PC-3 (cell line): Measurements from ENCODE around the gene HIRA. TPM values are rescaled to one million over a fixed set of nuclear protein-coding genes. Genes with fewer than 3 reads are reported as not detected.

Experiments used
- ATAC-seq: fragments of 200-7000 bp; cut with Tn5 transposase; 2 replicates; pipeline ENCODE4 v1.9.1; 2020; ENCODE audit warnings: mild to moderate bottlenecking, moderate library complexity
- BruUV-seq: library from RNA; stranded (reverse); fragments of 400-500 nt; replicated peaks from 2 replicates; lab custom pipeline; 2021; lab: Mats Ljungman, UMichigan
- CTCF ChIA-PET: fragments of 300-600 bp; sonication (Branson Sonifier 250); formaldehyde crosslinking; loops from one replicate; lab custom pipeline; 2022; ENCODE audit warnings: antibody characterized with exemption; lab: Charles Lee
- POLR2A ChIA-PET: fragments of 300-600 bp; sonication (Branson Sonifier 250); formaldehyde crosslinking; loops from one replicate; lab custom pipeline; 2022; ENCODE audit warnings: antibody characterized with exemption; ENCODE audit not compliant: unreplicated experiment; lab: Charles Lee
- DNase-seq: peaks from one replicate; pipeline ENCODE4 v3.0.0-alpha.2; 2015
- H2AFZ ChIP-seq: fragments of 300-600 bp; sonication (generic); 2 replicates; pipeline ENCODE4 v1.6.0; 2016; ENCODE audit warnings: antibody characterized with exemption, low read length
- H3F3A ChIP-seq: fragments of 300-600 bp; sonication (generic); one replicate; pipeline ENCODE4 v1.6.0; 2017; ENCODE audit warnings: antibody characterized with exemption, low read length, control low read depth, mild to moderate bottlenecking; ENCODE audit not compliant: unreplicated experiment
- H3K27ac ChIP-seq: fragments of 300-600 bp; sonication (generic); 2 replicates; pipeline ENCODE4 v1.5.1; 2016; ENCODE audit warnings: mild to moderate bottlenecking, low read length
- H3K27me3 ChIP-seq: fragments of 300-600 bp; sonication (generic); 2 replicates; pipeline ENCODE4 v1.6.1; 2016; ENCODE audit warnings: low read length, mixed read lengths
- H3K36me3 ChIP-seq: fragments of 300-600 bp; sonication (generic); 2 replicates; pipeline ENCODE4 v1.6.1; 2016; ENCODE audit warnings: low read depth, mixed run types, low read length, mixed read lengths
- H3K4me1 ChIP-seq: fragments of 300-600 bp; sonication (generic); 2 replicates; pipeline ENCODE4 v1.5.1; 2016; ENCODE audit warnings: low read length; ENCODE audit not compliant: insufficient read depth
- H3K4me2 ChIP-seq: fragments of 300-600 bp; sonication (generic); 2 replicates; pipeline ENCODE4 v1.6.0; 2016; ENCODE audit warnings: low read length
- H3K4me3 ChIP-seq: fragments of 300-600 bp; sonication (generic); 2 replicates; pipeline ENCODE4 v1.5.1; 2016; ENCODE audit warnings: mild to moderate bottlenecking, low read length, mixed read lengths
- H3K79me2 ChIP-seq: fragments of 300-600 bp; sonication (generic); 2 replicates; pipeline ENCODE4 v1.6.1; 2017; ENCODE audit warnings: low read length, mixed read lengths
- H3K9ac ChIP-seq: fragments of 300-600 bp; sonication (generic); 2 replicates; pipeline ENCODE4 v1.6.0; 2016; ENCODE audit warnings: mild to moderate bottlenecking, low read length
- H3K9me2 ChIP-seq: fragments of 300-600 bp; sonication (generic); replicated peaks from 2 replicates; pipeline ENCODE4 v1.6.1; 2016; ENCODE audit warnings: mixed run types, low read length, mixed read lengths
- H3K9me3 ChIP-seq: fragments of 300-600 bp; sonication (generic); 2 replicates; pipeline ENCODE4 v1.6.1; 2016; ENCODE audit warnings: low read length, mixed read lengths
- H4K20me1 ChIP-seq: fragments of 300-600 bp; sonication (generic); 2 replicates; pipeline ENCODE4 v1.6.1; 2016; ENCODE audit warnings: low read length, mixed read lengths
- CTCF ChIP-seq: fragments of 300-600 bp; sonication (generic); conservative IDR thresholded peaks from 2 replicates; pipeline ENCODE4 v1.5.1; 2017; ENCODE audit warnings: antibody characterized with exemption, low read depth, mild to moderate bottlenecking, low read length
- EZH2 ChIP-seq: fragments of 300-600 bp; sonication (generic); IDR thresholded peaks from one replicate; pipeline ENCODE4 v1.6.1; 2017; ENCODE audit warnings: antibody characterized with exemption, mild to moderate bottlenecking, low read length; ENCODE audit not compliant: unreplicated experiment
- EZH2phosphoT487 ChIP-seq: fragments of 300-600 bp; sonication (generic); IDR thresholded peaks from 2 replicates; pipeline ENCODE4 v1.6.1; 2018; ENCODE audit warnings: mild to moderate bottlenecking, antibody characterized with exemption, low read length, borderline replicate concordance
- intact Hi-C: fragments of 100-400 bp; cut with micrococcal nuclease; formaldehyde crosslinking; loops from 2 replicates; pipeline ENCODE4 v1.9.0; 2023
- total RNA-seq: library from RNA; depleted of rRNA; stranded (reverse); fragments of >200 nt; gene quantifications from 2 replicates; pipeline ENCODE4 v1.2.3, GENCODE V29; 2014

Gene HIRA
- total RNA-seq, 1 experiment from 2014 or later, result 12.4 TPM

- POLR2A ChIA-PET, result no interaction called here
- intact Hi-C loops, result no loop called here
- Histone ChIP-seq H3K9me3 (no peaks in the 10 kb centered on the region), H4K20me1 (peaks cover 24% of the 10 kb centered on the region; the same call in 1 of the 2 replicates), H3K36me3 (peaks cover 2% of the 10 kb centered on the region; the same call in 1 of the 2 replicates), H3K4me1 (peaks cover 8% of the 10 kb centered on the region), H3K79me2 (peaks cover 99% of the 10 kb centered on the region), H3K4me3 (no peak overlapping the region), H3K9ac (no peak overlapping the region), H3F3A (no peaks in the 10 kb centered on the region), H3K9me2 (no peaks in the 10 kb centered on the region), H3K27ac (no peak overlapping the region), H2AFZ (no peak overlapping the region), H3K27me3 (no peaks in the 10 kb centered on the region), H3K4me2 (no peak overlapping the region)
- BruUV-seq, result no TSS peak
- TF ChIP-seq CTCF (no peak), EZH2phosphoT487 (no peak), EZH2 (no peak)
- CTCF ChIA-PET, result no interaction called here
- no peak for DNase-seq
- ATAC-seq, result no peak
Measured at GRCh38 chr22:19424186-19424500, 7.4 kb downstream of the HIRA start.

GRCh38 chr22:19422440-19423301, 8.9 kb downstream of the HIRA start:
- Histone ChIP-seq H3F3A (no peaks in the 10 kb centered on the region), H3K9me3 (no peaks in the 10 kb centered on the region), H3K9me2 (no peaks in the 10 kb centered on the region), H3K27ac (no peak overlapping the region), H3K27me3 (no peaks in the 10 kb centered on the region), H4K20me1 (peaks cover 17% of the 10 kb centered on the region; the same call in 1 of the 2 replicates), H2AFZ (no peak overlapping the region), H3K79me2 (peaks cover 96% of the 10 kb centered on the region), H3K9ac (no peak overlapping the region), H3K4me3 (no peak overlapping the region), H3K4me2 (no peak overlapping the region), H3K36me3 (peaks cover 2% of the 10 kb centered on the region; the same call in 1 of the 2 replicates), H3K4me1 (no peaks in the 10 kb centered on the region)
- intact Hi-C loops, result no loop called here
- ChIA-PET POLR2A (no interaction called here), CTCF (no interaction called here)
- no peak for ATAC-seq
- BruUV-seq, result no TSS peak
- DNase-seq, result no peak
- TF ChIP-seq EZH2 (no peak), EZH2phosphoT487 (no peak), CTCF (no peak)

- H3K9me3 ChIP-seq, result no peaks in the 10 kb centered on the region
- DNase-seq, result no peak
Measured at GRCh38 chr22:19420321-19420720, 11.2 kb downstream of the HIRA start.

More at GRCh38 chr22:19420321-19420720, 11.2 kb downstream of the HIRA start:
- Histone ChIP-seq H3K9me2 (no peaks in the 10 kb centered on the region), H3K4me2 (no peak overlapping the region), H2AFZ (no peak overlapping the region), H3K4me1 (no peaks in the 10 kb centered on the region), H3K36me3 (peaks cover 2% of the 10 kb centered on the region; the same call in 1 of the 2 replicates), H3K27me3 (no peaks in the 10 kb centered on the region), H4K20me1 (peaks cover 15% of the 10 kb centered on the region; the same call in 1 of the 2 replicates), H3F3A (no peaks in the 10 kb centered on the region), H3K9ac (no peak overlapping the region), H3K79me2 (peaks cover 96% of the 10 kb centered on the region), H3K4me3 (no peak overlapping the region), H3K27ac (no peak overlapping the region)
- BruUV-seq, result no TSS peak
- ChIA-PET POLR2A (no interaction called here), CTCF (no interaction called here)
- intact Hi-C loops, result no loop called here
- ATAC-seq, result no peak
- TF ChIP-seq EZH2, result no peak
- no peak for TF ChIP-seq EZH2phosphoT487
- no peak for TF ChIP-seq CTCF
